Prostate gland (tissue), 2 donors: ENCODE measurements around the gene KCNJ5. TPM values are rescaled to one million over a fixed set of nuclear protein-coding genes. Genes with fewer than 3 reads are reported as not detected.

Experiments
- DNase-seq: peaks from one replicate; pipeline ENCODE4 v3.0.0-alpha.2; 2019; ENCODE audit warnings: low spot score
- H3K27ac ChIP-seq, 2 donors: fragments of 200-600 bp; sonication (generic); 2 replicates each; pipeline ENCODE4 v1.5.1; 2017 to 2019
- H3K27me3 ChIP-seq: fragments of 200-600 bp; sonication (generic); replicated peaks from 2 replicates; pipeline ENCODE4 v1.5.1; 2019; ENCODE audit not compliant: insufficient read depth
- H3K36me3 ChIP-seq, 2 donors: fragments of 200-600 bp; sonication (generic); 1 replicate in 1 of 2; 2 replicates in 1 of 2; pipeline versions ENCODE4 v1.5.1 to v1.8.1; 2017 to 2019
- H3K4me1 ChIP-seq: fragments of 200-600 bp; sonication (generic); replicated peaks from 2 replicates; pipeline ENCODE4 v1.5.1; 2019
- H3K4me3 ChIP-seq, 2 donors: fragments of 200-600 bp; sonication (generic); 2 replicates each; pipeline ENCODE4 v1.5.1; 2017 to 2019
- H3K9me3 ChIP-seq: fragments of 200-600 bp; sonication (generic); 2 replicates; pipeline ENCODE4 v1.5.1; 2017
- CTCF ChIP-seq, 4 experiments: fragments of 200-600 bp in 2 of 4; fragments of 450-650 bp in 2 of 4; sonication (generic) in 2 of 4; IDR thresholded peaks; 1 replicate in 3 of 4; 2 replicates in 1 of 4; pipeline ENCODE4 v1.5.1; 2016 to 2019; ENCODE audit warnings: antibody characterized with exemption in 4 of 4, mild to moderate bottlenecking in 2 of 4, moderate library complexity in 2 of 4
- POLR2A ChIP-seq: fragments of 450-650 bp; IDR thresholded peaks from one replicate; pipeline ENCODE4 v1.6.1; 2016; ENCODE audit warnings: antibody characterized with exemption, mild to moderate bottlenecking
- POLR2AphosphoS5 ChIP-seq: sonication (generic); formaldehyde crosslinking; IDR thresholded peaks from one replicate; pipeline ENCODE4 v1.6.1; 2017; ENCODE audit warnings: antibody characterized with exemption
- WGBS: methylation state at CpG from one replicate; pipeline ENCODE4 v1.1.5; 2018; 5-methylcytosine and 5-hydroxymethylcytosine counted together
- intact Hi-C: fragments of 100-400 bp; cut with DNase I; formaldehyde crosslinking; loops from one replicate; pipeline ENCODE4 v1.14.2; 2022
- total RNA-seq, 2 donors: library from RNA; depleted of rRNA; stranded (reverse); fragments of >200 nt; gene quantifications; one replicate each; pipeline ENCODE4 v1.1.0, GENCODE V29; 2016

Gene KCNJ5
- total RNA-seq, 2 donors from 2014 or later = 3.9 to 4.7 TPM

DNA sequence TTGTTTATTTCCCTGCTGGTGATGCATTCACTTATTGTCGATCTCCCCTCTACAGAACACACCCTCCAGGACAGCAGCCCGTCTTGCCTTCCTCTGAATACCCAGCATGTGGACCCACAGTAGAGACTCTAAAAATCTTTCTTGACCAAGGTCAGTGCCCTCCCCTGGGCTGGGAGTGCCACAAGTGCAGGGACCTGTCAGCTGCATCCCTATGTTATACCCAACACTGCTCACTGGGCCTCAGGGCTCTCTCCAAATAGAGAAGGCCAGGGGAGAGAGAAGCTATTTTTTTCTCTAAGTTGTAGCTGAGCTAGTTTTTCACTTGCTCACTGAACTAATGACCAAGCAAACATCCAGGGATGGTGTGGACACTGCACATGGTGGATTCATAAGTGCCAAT is 33.8 kb upstream of the KCNJ5 start:
- 83% methylated on average over 2 of the region's 2 CpGs for WGBS
- Histone ChIP-seq H3K27me3 (no peaks in the 10 kb centered on the region), H3K27ac (no peak overlapping the region), H3K9me3 (no peaks in the 10 kb centered on the region), H3K36me3 (no peaks in the 10 kb centered on the region), H3K4me3 (no peak overlapping the region), H3K4me1 (no peaks in the 10 kb centered on the region)
- TF ChIP-seq POLR2AphosphoS5 (no peak), CTCF (IDR thresholded peaks at IDR 0.05) (no peak), POLR2A (no peak)
- intact Hi-C loops = no loop called here
- DNase-seq = no peak

DNA sequence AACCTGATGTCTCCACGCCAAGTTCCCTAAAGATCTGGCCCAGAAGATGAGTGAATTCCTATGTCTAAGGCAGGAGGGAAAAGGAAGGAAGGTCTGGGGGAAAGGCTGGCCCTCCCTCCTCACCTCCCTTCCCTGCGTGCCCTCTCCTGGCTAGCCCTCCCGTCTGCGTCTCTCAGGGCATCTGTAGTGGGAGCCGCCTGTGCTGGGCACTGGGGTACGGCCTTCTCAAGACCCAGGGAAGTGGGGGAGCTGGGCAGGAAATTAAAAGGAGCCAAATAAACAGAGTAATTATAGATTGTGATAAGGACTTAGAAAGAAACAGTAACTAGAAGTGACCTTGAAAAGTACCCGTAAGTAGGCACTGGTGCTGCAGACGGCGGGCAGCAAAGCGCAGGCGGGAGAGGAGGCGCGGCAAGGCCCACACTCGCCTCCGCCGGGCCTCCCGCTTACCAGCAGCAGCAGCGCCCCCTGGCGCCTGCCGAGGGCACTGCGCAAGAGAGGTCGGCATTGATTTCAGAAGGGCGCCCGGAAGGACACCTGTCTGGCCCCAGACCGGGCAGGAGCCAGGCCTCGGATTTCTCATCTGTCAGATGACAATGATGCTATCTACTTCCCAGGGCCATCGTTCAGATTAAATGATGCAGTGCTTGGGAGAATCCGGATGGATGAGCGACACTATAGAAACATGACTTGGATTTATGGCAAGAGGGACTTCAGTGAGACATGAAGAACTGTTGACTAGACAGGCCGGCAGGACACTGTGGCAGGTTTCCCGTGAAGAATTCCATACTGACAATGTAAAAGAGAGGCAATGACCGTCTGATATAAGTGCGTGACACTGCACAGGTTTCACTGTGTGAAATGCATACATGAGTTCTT is 31.4 kb upstream of the KCNJ5 start:
- H3K36me3 ChIP-seq = no peaks in the 10 kb centered on the region
- intact Hi-C loops = no loop called here
- no peaks in the 10 kb centered on the region for H3K9me3 ChIP-seq
- H3K4me3 ChIP-seq = no peak overlapping the region
- no peaks in the 10 kb centered on the region for H3K4me1 ChIP-seq
- H3K27me3 ChIP-seq = no peaks in the 10 kb centered on the region
- DNase-seq = peak; percentile 19
- TF ChIP-seq POLR2AphosphoS5 (no peak), POLR2A (no peak), CTCF (IDR thresholded peaks at IDR 0.05) (peak; percentile 16 to 61 (median 54))
- no peak overlapping the region for H3K27ac ChIP-seq
- 34% methylated on average over 33 of the region's 33 CpGs for WGBS

DNA sequence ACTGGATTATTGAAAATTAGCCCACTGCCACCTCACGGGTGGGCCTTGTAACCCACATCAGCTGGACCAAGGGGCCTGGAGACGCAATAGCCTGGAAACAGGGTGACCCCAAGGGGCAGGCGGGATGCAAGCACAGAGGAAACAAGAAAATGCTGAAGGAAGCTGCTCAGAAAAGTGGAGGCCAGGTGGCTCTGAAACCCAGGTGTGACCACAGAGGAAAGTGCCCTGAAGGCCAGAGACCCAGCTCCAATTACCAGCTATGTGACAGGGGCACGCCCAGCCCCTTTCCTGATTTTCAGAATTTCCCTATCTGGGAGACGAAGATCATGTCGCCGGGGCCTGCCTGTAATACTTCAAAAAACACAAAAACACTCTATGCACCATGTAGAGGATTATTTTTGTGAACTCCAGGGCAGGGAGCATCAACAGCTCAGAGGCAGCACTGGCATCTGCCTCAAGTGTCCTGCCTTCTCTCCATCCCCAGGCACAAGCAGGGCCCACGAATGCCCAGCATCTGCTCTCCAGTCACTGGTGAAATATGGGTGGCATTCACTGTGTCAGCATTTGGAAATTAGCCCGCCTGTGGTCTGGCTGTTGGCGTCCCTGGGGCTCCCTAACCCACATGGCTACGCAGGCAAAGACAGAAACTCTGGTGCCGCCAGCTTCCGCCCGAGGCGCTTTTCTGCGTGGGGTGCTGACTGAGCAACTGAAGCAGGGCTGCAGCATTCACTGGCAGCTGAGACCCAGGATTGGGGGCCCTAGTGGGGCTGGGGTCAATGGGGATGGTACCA is 30.4 kb upstream of the KCNJ5 start:
- H3K27ac ChIP-seq = no peak overlapping the region
- DNase-seq = no peak
- no peaks in the 10 kb centered on the region for H3K36me3 ChIP-seq
- H3K4me3 ChIP-seq = no peak overlapping the region
- no peaks in the 10 kb centered on the region for H3K27me3 ChIP-seq
- no peak for TF ChIP-seq POLR2A
- no peak for TF ChIP-seq CTCF (IDR thresholded peaks at IDR 0.05)
- no peak for TF ChIP-seq POLR2AphosphoS5
- H3K9me3 ChIP-seq = no peaks in the 10 kb centered on the region
- WGBS = 90% methylated on average over 16 of the region's 16 CpGs
- H3K4me1 ChIP-seq = no peaks in the 10 kb centered on the region
- intact Hi-C loops = no loop called here

GRCh38 chr11:128862406-128862805 is 28.8 kb upstream of the KCNJ5 start:
- H3K27me3 ChIP-seq = no peaks in the 10 kb centered on the region
- no peak for TF ChIP-seq POLR2AphosphoS5
- TF ChIP-seq POLR2A = no peak
- no peak for TF ChIP-seq CTCF (IDR thresholded peaks at IDR 0.05)
- no peaks in the 10 kb centered on the region for H3K9me3 ChIP-seq
- intact Hi-C loops = no loop called here
- H3K27ac ChIP-seq = no peak overlapping the region
- H3K36me3 ChIP-seq = no peaks in the 10 kb centered on the region
- no peaks in the 10 kb centered on the region for H3K4me1 ChIP-seq
- no peak for DNase-seq
- 92% methylated on average over 9 of the region's 9 CpGs for WGBS
- no peak overlapping the region for H3K4me3 ChIP-seq
